Measurements from ENCODE around the gene PHYHD1. TPM values are rescaled to one million over a fixed set of nuclear protein-coding genes. Genes with fewer than 3 reads are reported as not detected.

The PHYHD1 gene
- total and polyA plus RNA-seq, 2 of the 4 experiments (the other 2 are of a cell fraction), result 2.2 to 8.4 TPM

- ATAC-seq (ENCODE audit: low read depth) (no peak), DNase-seq (no peak)
- H3K9me1 ChIP-seq (ENCODE audit: insufficient read depth, low read length), result peaks cover 12% of the 10 kb centered on the region
- H3K79me1 ChIP-seq (ENCODE audit: low read depth in 1 of 2, low read length in 2 of 2), result peaks cover 26 to 87% of the 10 kb centered on the region in 2 experiments; a peak in 3 of 4 replicates
- H4K5ac ChIP-seq (ENCODE audit: low read depth, low read length), result no peak overlapping the region
- no peak overlapping the region for H3K27ac ChIP-seq (ENCODE audit: insufficient read depth, low read length)
- H4K91ac ChIP-seq (ENCODE audit: insufficient read depth, low read depth, low read length), result no peak overlapping the region
- H3K36me3 ChIP-seq (ENCODE audit: control insufficient read depth, insufficient read depth, low read length), result peaks cover 38% of the 10 kb centered on the region
- BruUV-seq (replicated peaks), result no TSS peak
- in situ Hi-C loops (cut with MboI; ENCODE audit: low sequenced_read_pairs), result no loop called here
- H2AK5ac ChIP-seq (ENCODE audit: low read depth, low read length), result no peak overlapping the region
- H3K56ac ChIP-seq (ENCODE audit: extremely low read depth, insufficient read depth, low read length), result no peak overlapping the region
- CTCF ChIA-PET, result no interaction called here
- H2BK15ac ChIP-seq (ENCODE audit: low read depth, low read length), result no peak overlapping the region
- H3K9ac ChIP-seq (ENCODE audit: low read depth, low read length), result no peak overlapping the region
- dilution Hi-C loops (cut with HindIII; ENCODE audit: low sequenced_read_pairs, unreplicated experiment), result no loop called here
- H3K14ac ChIP-seq (replicated peaks; ENCODE audit: low read depth, low read length), result no peak overlapping the region
- no peaks in the 10 kb centered on the region for H3K27me3 ChIP-seq (ENCODE audit: control insufficient read depth, insufficient read depth, low read length)
- no peak overlapping the region for H2BK5ac ChIP-seq (ENCODE audit: low read depth, low read length, poor library complexity, severe bottlenecking)
- H3K4me1 ChIP-seq (ENCODE audit: control insufficient read depth, insufficient read depth, low read length), result peaks cover 16% of the 10 kb centered on the region
- no peak overlapping the region for H3K18ac ChIP-seq (ENCODE audit: low read depth, low read length)
- no peak overlapping the region for H3K4me2 ChIP-seq (ENCODE audit: low read depth, low read length)
- no peak overlapping the region for H4K8ac ChIP-seq (ENCODE audit: low read depth in 2 of 2, low read length in 2 of 2)
- no peak overlapping the region for H3K4me3 ChIP-seq (ENCODE audit: insufficient read depth, low read depth, low read length)
- H2BK120ac ChIP-seq (ENCODE audit: low read depth, low read length), result no peak overlapping the region
- no peak overlapping the region for H2BK20ac ChIP-seq (ENCODE audit: low read depth, low read length)
- H2AK9ac ChIP-seq (replicated peaks; ENCODE audit: low read depth, low read length, poor library complexity), result no peak overlapping the region
- peaks cover 9% of the 10 kb centered on the region for H4K20me1 ChIP-seq (ENCODE audit: insufficient read depth, low read length)
- POLR2A ChIA-PET (ENCODE audit: unreplicated experiment), result interaction anchor here (0.6 kb wide), 1 partner anchor 613 kb away, joined by 7 read pairs; no protein-coding TSS in a partner anchor
- TF ChIP-seq SMC3 (IDR thresholded peaks at IDR 0.05; ENCODE audit: low read depth, low read length), result no peak
- no peak for TF ChIP-seq CEBPB (IDR thresholded peaks at IDR 0.05; ENCODE audit: low read depth, low read length)
- TF ChIP-seq POLR2A (IDR thresholded peaks at IDR 0.05; ENCODE audit: low read depth, low read length), result no peak
- no peak for TF ChIP-seq NFE2L2 (IDR thresholded peaks at IDR 0.05; ENCODE audit: low read depth, low read length)
- no peak for TF ChIP-seq USF2 (IDR thresholded peaks at IDR 0.05; ENCODE audit: low read depth, low read length)
- no peak for TF ChIP-seq ELK1 (IDR thresholded peaks at IDR 0.05; ENCODE audit: borderline replicate concordance, low read depth, low read length)
- TF ChIP-seq CHD1 (IDR thresholded peaks at IDR 0.05; ENCODE audit: low read depth, low read length), result no peak
- no peak for TF ChIP-seq MAFK (IDR thresholded peaks at IDR 0.05; ENCODE audit: low read depth, low read length)
- TF ChIP-seq BHLHE40 (IDR thresholded peaks at IDR 0.05; ENCODE audit: low read depth, low read length), result no peak
- no peak for TF ChIP-seq MAZ (IDR thresholded peaks at IDR 0.05; ENCODE audit: borderline replicate concordance, low read depth, low read length)
- no peak for TF ChIP-seq MXI1 (IDR thresholded peaks at IDR 0.05; ENCODE audit: borderline replicate concordance, low read depth, low read length)
- no CpG with 5 or more reads among the region's 2 CpGs for WGBS, 2 experiments (ENCODE audit: extremely low coverage in 2 of 2, insufficient read length in 1 of 2)
- no peak overlapping the region for H3K23ac ChIP-seq (ENCODE audit: low read depth, low read length)
- no peak overlapping the region for H2AFZ ChIP-seq (replicated peaks; ENCODE audit: low read length, poor library complexity)
- no peaks in the 10 kb centered on the region for H3K9me3 ChIP-seq (ENCODE audit: control insufficient read depth, insufficient read depth, low read length)
- intact Hi-C loops (cut with micrococcal nuclease), result no loop called here
- H3K4ac ChIP-seq (ENCODE audit: low read depth, low read length), result no peak overlapping the region
Observed at GRCh38 chr9:128906741-128907140, 14.0 kb upstream of the PHYHD1 start.
